HG03196 (cell line): Measurements from ENCODE around the gene MKLN1.

Experiments used
- ATAC-seq: cut with Tn5 transposase; IDR thresholded peaks from one replicate; pipeline ENCODE4 v1.9.1; 2021; ENCODE audit not compliant: unreplicated experiment

MKLN1 gene

DNA sequence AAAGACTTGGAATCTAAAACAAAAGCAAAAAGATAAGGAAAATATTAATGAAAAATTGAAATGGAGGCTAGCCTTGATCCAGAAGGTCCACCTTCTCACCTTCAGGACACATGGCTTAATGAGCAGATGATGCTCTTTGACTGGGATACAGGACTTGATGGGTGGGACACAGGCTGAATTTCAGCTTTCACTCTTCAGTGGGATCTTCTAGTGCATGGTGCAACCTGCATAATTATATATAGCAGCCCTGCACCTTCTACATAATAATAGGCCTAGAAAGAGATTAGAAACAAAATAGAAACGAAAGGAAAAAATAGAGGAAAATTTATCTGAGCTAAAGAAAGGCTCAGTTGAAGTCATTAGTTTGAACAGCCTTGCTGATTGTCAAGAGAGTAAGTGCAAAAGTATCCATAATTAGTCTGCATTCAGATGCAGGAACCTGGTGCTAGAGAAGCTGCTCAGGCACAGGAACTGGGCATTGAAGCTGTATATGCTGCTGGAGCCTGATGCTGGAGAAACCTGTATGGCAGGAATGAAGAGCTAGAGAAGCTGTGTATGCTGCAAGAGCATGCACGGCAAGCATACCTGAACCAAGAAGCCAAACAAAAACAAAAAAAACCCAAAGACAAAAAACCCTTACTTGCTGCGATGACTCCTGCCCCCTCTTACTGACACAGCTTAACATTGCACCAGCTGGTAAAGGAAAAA lies 19.4 kb downstream of the MKLN1 start:
- no peak for ATAC-seq

DNA sequence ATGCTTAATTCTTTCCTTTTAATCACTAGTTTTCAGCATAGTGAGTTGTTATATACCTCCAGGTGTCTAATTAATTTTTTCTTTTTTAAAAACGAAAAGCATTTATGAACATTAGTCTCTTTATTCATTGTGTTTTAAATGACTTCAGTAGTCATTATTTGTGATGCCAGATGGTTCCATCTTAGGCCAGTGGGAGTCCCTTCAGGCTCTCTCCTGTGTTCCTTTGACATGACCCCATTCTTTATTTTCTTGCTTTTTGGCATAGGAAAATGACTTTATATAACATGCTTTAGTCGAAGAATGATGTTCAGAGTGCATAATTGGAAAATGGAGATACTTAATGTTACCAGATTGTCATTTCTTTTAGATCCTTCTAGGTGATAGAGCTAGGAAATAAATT lies 24.4 kb downstream of the MKLN1 start:
- ATAC-seq = no peak

DNA sequence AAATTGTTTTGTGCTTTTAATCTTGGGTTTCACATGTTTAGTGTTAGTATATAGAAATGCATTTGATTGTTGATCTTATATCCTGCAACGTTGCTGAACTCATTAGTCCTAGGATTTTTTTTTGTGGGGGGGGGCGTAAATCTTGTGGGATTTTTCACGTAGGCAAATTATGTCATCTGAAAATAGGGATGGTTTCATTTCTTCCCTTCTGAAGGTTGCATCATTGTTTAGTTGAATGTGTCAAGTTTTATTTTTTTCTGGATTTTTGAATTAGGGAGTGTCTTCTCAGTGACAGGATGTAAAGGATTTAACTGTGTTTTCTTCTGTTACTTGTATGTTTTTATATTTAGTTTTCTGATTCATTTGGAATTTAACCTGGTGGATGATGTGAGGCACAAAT lies 26.7 kb downstream of the MKLN1 start:
- no peak for ATAC-seq

DNA sequence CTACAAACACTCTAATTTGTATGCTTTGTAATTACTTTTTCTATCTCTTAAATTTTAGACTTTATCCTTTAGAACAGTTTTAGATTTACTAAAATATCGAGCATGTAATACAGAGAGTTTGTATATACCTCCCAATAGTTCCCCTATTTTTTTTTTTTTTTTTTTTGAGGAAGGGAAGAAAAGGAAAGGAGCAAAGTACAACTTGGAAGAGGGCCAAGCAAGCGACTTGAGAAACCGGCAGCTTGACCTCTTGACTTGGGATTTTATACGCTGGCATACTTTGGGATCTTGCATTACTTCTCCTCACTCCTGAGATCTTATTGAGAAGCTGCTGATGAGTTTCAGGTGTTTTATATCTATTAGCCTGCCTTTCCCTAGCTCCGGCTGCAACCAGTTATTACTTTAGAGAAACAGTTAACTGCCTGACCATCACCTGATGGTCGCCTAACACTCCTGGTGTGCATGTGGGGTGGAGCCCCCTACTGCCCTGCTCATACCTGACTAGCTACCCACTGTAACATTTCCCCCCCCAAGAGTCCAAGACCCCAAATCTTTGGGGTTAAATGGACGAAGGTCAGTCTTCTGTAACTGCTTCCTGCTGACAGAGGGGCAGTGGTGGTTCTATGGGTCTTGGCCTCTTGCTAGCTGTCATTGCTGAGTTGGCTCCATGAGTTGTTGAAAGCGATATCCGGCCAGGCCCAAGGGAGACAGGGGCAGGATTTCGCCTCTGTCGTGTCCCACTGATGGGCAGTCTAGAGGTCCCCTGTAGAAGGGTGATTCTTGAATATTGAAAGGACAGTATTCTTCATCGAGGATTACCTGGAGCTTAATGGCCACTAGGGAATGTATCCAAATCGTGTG lies 28.5 kb downstream of the MKLN1 start:
- no peak for ATAC-seq

DNA sequence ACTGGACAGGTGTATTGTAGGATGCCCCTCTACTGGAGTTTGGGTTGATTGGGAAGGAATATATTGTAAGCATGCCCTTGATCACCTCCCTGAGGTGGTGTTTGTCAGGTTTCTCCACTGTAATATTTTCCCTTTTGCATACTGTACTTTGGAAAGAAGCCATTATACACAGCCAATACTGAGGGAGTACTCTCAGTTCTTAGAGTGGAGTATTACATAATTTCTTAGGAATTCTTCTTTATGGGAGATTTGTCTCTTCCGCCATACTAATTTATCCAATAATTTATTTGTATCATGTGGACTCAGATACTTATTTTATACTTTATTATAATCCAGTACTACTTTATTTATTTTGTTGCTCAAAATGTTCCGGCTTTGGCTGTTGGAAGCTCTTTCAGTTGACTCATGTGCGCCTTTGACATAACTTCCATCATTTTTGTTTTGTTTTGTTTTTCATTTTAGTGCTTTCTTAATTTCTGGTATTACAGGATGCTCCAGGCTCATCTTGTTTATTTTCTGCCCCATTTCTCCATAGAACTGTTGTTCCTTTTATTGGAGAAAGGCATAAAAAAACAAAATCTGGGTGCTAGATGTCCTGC lies 29.7 kb downstream of the MKLN1 start:
- no peak for ATAC-seq

DNA sequence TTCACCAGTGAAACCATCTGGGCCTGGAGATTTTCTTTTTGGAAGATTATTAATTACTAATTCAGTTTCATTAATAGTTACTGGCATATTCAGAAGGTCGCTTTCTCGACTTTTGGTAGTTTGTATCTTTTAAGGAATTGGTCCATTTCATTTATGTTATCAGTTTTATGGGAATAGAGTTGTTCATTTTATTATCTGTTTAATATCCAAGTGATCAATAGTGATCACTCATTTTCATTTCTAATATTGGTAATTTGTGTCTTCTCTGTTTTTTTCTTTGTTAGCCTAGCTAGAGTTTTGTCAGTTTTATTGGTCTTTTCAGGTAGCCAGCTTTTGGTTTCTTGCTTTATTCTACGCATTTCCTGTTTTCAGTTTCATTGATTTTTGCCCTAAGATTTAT lies 31.0 kb downstream of the MKLN1 start:
- ATAC-seq = no peak

DNA sequence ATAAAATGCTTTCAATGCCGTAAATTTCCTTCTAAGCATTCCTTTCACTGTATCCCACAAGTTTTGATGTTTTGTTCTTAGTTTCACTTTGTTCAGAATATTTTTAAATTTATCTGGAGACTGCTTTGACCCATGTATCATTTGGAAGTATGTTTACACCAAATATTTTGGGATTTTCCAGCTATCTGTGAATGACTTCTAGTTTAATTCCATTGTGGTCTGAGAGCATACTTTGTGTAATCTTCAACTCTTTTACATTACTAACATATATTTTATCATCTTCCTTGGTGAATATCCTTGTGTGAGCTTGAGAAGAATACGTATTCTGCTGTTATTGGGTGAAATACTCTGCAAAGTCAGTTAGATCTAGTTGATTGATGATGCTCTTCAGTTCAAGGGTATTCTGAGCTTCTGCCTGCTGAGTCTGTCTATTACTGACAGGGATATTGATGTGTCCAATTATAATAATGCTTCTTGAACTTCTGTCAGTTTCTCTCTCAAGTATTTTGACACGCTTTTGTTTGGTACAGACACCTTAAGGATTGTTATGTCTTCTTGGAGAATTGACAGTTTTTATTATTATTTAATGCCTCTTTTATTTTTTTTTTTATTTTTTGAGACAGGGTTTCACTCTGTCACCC lies 31.6 kb downstream of the MKLN1 start:
- ATAC-seq = no peak

DNA sequence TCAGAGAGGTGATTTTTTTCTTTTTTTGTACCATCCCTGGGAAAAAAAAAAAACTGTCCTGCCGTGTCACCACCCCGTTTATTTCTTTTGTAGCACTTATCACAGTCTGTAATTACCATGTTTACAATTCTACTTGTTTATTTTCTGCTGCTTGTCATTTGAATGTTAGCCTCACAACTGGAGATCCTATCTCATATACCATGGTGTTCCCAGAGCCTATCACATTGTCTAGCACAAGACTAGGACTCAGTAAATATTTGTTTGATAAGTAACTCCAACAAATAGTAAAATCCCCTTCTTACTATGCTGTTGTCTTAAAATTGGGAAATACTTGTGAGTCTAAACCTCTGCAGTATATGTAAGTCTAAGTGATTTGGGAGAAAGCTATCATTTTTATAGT lies 36.0 kb downstream of the MKLN1 start:
- no peak for ATAC-seq

DNA sequence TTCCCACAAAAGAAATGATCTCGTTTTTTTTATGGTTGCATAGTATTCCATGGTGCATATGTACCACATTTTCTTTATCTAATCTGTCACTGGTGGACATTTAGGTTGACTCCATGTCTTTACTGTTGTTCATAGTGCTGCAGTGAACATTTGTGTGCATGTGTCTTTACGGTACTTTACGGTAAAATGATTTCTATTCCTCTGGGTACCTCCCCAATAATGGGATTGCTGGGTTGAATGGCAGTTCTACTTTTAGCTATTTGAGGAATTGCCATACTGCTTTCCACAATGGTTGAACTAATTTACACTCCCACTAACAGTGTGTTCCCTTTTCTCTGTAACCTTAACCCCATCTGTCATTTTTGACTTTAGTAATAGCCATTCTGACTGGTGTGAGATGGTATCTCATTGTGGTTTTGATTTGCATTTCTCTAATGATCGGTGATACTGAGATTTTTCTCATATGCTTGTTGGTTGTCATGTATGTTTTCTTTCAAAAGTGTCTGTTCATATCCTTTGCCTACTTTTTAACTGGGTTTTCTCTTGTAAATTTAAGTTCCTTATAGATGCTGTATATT lies 37.2 kb downstream of the MKLN1 start:
- ATAC-seq = no peak

DNA sequence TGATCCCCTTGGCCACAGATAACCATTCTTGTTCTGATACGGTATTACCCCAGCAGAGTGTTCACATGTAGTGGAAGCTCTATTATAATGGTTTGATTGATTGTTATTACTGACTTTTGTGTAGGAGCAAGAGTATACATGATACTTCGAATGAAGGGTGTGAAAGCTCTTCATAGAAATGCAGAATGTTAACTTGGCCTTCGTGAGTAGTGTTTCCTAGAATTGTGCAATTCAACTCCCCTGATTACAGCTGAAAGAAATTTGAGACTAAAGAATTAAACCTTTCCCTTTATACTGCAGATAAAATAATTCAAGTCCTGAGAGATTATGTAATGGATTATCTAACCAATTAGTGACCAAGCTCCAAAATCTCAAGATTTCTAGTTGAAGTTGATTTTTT lies 38.2 kb downstream of the MKLN1 start:
- ATAC-seq = no peak

DNA sequence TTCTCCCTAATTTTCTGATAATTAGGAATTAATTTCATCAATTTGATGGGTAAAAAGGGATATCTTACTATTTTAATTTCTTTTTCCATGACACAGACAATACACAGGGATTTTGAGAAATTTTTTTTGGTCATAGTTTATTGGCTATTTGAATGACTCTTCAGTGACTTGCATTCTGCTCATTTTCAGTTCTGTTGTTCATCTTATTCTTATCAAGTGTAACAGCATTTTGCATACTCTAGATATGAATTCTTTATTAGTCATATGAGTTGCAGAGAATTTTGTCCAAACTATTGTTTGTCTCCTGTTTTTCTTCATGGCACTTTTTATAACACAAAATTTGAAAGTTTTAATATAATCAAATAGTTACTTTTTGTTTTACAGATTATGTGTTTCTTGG lies 41.7 kb downstream of the MKLN1 start:
- ATAC-seq = no peak

DNA sequence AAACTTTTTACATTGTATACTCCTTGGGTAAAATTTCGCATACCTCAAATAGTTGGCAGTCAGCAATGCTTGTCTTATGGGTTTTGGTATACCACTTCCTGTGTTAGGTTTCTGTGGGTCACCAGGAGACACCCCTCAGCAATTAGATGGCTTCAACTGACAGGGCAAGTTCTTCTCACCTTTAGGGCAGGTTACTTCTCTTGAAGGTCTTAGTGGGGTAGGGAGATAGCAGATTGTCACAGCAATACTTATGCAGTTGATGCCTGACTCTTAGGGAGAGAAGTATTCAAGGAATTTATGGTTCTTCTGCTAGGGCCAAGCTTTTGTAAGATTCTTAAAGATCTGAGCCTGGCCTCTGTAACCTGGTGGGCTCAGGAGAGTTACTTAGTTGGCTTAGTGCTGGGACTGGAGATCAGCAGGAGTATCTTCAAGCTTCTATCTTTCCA lies 42.9 kb downstream of the MKLN1 start:
- ATAC-seq = peak; percentile 75

DNA sequence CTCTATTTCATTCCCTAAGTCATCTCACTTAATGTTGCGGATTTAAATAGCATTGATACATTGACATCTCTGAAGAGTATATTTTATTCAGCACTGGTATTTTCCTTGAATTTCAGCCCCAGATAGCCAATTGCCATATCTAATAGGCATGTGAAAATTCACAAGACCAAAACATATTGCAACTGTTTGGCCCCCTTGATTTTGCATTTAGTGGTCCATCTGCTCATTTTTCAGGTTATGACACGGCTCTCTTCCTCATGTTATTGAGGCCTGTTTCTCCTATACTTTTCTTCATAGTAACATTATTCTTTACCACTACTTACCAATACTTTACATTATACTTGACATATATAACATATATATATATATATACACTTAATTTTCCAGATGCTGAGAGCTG lies 43.7 kb downstream of the MKLN1 start:
- no peak for ATAC-seq

DNA sequence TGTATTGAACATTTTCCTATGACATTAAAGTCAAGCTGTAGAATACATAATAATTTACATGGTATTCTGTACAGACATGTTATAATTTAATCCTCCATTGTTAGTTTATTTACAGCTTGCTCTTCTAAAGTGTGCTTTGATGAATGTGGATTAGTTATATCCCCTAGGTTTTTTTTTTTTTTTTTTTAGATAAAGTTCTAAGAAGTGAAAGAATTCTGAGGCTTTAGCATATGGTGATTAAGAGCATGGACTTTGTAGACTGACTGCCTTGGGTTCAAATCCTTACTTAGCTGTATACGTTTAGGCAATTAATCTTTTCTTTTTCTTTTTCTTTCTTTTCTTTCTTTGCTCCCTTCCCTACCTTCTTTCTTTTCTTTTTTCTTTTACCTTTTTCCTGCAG lies 44.9 kb downstream of the MKLN1 start:
- no peak for ATAC-seq

DNA sequence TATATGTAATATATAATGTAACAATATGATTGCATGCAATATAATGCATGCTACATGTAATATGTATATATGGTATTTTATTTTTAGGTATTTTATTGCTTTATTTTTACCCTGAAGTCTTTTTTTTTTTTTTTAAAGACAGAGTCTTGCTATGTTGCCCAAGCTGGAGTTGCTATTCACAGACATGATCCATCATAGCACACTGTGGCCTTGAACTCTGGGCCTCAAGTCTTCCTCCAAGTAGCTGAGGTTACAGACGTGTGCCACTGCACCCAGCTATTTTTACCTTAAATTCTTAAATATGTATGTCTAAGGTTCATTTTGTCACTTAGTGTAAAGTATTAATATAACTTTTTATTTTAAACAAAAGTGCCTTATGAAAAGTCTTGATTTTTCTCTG lies 47.1 kb downstream of the MKLN1 start:
- no peak for ATAC-seq

DNA sequence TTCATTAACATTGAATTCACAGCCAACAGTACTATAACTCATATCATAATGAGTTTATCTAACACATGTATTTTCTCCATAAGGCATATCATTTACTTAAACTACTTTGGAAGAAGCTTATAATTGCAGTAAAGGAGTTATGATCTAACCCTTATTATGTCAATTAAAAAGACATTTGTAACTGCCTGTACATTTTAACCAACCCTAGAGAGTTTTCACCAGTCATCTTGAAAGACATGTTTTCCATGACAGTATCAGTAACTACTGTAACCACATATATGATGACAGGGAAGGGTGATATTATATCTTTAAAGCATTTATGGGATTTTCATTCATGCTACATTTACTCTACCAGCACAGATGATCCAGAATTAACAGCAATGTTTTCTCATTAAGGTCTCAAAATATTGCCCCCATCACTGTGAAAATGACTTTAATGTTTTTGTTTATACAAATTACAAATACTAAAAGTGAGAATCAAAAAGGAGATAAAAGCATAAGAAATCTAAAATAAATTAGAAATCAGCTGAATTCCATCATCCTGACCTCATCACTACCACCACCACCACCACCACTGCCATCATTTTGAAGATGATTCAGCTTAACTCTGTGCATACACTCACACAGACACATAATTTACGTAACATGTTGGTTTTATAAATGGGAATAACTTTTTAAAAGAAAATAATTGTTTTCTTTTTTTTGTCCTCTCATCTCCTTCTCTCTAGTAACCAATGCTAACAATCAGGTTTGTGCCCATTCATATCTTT lies 53.6 kb downstream of the MKLN1 start:
- ATAC-seq = no peak

DNA sequence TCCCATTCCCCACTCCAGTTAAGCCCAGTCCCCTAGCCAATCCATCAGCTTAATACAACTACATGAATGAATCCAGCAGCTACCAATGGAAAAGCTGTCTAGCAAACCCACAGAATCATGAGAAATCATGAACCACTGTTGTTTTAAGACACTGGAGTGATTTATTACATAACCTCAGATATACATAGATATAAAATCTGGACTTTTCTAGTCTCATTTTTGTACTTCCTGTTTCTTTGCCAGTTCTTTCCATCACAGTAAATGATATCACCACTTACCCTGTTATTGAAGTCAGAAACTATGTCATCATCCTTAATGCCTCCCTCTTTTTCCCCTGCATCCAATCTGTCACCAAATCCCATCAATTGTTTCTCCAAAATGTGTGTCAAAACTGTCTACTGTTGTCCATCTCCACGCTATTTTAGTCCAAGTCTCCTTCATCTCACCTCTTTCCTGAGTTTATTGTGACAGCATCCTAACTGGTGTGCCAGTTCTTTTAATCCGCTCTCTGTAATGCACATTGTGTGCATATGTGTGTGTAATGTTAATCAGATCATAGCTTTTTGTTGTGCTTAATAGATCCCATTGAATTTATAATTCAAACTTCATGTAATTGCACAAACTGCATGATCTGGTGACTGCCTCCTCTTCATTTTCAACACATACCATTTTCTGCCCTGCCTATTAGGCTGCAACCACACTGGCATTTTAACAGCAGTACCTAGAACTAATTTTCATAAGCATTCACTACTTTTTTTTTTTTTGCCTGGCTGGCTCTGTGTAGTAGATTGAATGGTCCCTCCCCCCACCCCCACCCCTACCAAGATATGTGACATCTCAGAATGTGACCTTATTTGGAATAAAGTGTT lies 56.0 kb downstream of the MKLN1 start:
- ATAC-seq = no peak

DNA sequence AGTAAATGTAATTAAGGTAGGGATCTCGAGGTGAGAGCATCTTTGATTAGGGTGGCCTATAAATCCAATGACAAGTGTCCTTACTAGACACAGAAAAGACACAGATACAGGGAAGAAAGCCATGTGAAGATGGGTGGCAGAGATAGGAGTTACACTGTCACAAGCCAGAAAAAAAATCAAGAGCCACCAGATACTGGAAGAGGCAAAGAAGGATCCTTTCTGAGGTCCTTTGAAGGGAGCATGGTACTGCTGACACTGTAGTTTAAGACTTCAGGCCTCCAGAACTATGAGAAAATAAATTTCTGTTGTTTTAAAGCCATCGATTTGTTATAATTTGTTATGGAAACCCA lies 56.6 kb downstream of the MKLN1 start:
- ATAC-seq = no peak

DNA sequence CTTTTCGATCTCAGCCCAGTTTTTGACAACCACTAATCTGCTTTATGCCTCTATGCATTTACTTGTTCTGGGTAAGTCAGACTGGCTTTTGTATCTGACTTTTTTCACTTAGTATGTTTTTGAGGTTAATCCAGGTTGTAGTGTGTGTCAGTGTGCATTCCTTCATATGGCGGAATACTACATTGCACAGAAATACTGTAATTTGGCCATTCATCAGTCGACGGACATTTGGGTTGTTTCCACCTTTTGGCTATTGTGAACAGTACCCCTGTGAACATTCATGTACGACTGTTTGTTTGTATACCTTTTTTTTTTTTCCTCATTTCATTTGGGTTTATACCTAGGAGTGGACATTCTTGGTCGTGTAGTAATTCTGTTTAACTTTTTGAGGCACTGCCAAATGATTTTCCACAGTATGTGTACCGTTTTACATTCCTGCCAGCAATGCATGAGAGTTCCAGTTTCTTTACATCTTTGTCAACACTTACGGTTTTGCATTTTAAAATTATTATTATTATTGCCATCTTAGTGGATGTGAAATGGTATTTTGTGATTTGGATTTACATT lies 57.4 kb downstream of the MKLN1 start:
- no peak for ATAC-seq
